NCI-H146 treated with DMSO at 0.1 percent for 48 hours (cell line): ENCODE data around the gene PCBP3.
"Not testable (repeated sequence)": the region's sequence is repeated elsewhere in the genome, so short reads cannot be mapped to it uniquely, and the experiment has no call there.

Experiments used
- DNase-seq: peaks from one replicate; lab custom pipeline; 2025; ENCODE audit not compliant: unreplicated experiment; lab: John Stamatoyannopoulos, UW

PCBP3 gene

GRCh38 chr21:45954921-45955320 lies 311.4 kb downstream of the PCBP3 start:
- no peak for DNase-seq

GRCh38 chr21:45957551-45957950 lies 314.0 kb downstream of the PCBP3 start:
- DNase-seq = no peak

- DNase-seq = no peak
Observed at GRCh38 chr21:45957981-45958600, 314.6 kb downstream of the PCBP3 start.

- DNase-seq = no peak
Observed at GRCh38 chr21:45959182-45959581, 315.7 kb downstream of the PCBP3 start.

- DNase-seq = no peak
Observed at GRCh38 chr21:45959779-45960390, 316.4 kb downstream of the PCBP3 start.

- not testable (repeated sequence) for DNase-seq
Observed at GRCh38 chr21:45961408-45961807, 317.9 kb downstream of the PCBP3 start.

GRCh38 chr21:45962531-45963231 lies 319.2 kb downstream of the PCBP3 start:
- DNase-seq = no peak

GRCh38 chr21:45963232-45963570 lies 319.7 kb downstream of the PCBP3 start:
- no peak for DNase-seq

- no peak for DNase-seq
Observed at GRCh38 chr21:45964649-45965048, 321.1 kb downstream of the PCBP3 start.

- DNase-seq = no peak
Observed at GRCh38 chr21:45965084-45965809, 321.7 kb downstream of the PCBP3 start.

- DNase-seq = no peak
Observed at GRCh38 chr21:45966791-45967394, 323.4 kb downstream of the PCBP3 start.

GRCh38 chr21:45969921-45970673 lies 326.6 kb downstream of the PCBP3 start:
- no peak for DNase-seq

GRCh38 chr21:45970674-45971615 lies 327.4 kb downstream of the PCBP3 start:
- no peak for DNase-seq

GRCh38 chr21:45971616-45972352 lies 328.3 kb downstream of the PCBP3 start:
- no peak for DNase-seq

GRCh38 chr21:45972353-45972715 lies 328.8 kb downstream of the PCBP3 start:
- no peak for DNase-seq

- no peak for DNase-seq
Observed at GRCh38 chr21:45972716-45973474, 329.4 kb downstream of the PCBP3 start.

- DNase-seq = no peak
Observed at GRCh38 chr21:45973475-45974072, 330.0 kb downstream of the PCBP3 start.
